AG09309 (cell line): ENCODE measurements around the gene ATXN10.

Experiments
- DNase-seq: peaks from one replicate; pipeline ENCODE4 v3.0.0-alpha.2; 2010; ENCODE audit warnings: low read depth
- H3K4me3 ChIP-seq: 2 replicates; pipeline ENCODE4 v1.5.1; 2011; ENCODE audit warnings: mild to moderate bottlenecking, low read depth, low read length, moderate library complexity; ENCODE audit not compliant: control insufficient read depth
- TF ChIP-seq, protein P1 (sequence below): IDR thresholded peaks from 2 replicates; pipeline ENCODE4 v1.5.1; 2011; ENCODE audit warnings: mild to moderate bottlenecking, low read depth, low read length, inconsistent platforms; ENCODE audit not compliant: insufficient read depth, control insufficient read depth; ENCODE audit errors: missing control alignments

Gene ATXN10

DNA sequence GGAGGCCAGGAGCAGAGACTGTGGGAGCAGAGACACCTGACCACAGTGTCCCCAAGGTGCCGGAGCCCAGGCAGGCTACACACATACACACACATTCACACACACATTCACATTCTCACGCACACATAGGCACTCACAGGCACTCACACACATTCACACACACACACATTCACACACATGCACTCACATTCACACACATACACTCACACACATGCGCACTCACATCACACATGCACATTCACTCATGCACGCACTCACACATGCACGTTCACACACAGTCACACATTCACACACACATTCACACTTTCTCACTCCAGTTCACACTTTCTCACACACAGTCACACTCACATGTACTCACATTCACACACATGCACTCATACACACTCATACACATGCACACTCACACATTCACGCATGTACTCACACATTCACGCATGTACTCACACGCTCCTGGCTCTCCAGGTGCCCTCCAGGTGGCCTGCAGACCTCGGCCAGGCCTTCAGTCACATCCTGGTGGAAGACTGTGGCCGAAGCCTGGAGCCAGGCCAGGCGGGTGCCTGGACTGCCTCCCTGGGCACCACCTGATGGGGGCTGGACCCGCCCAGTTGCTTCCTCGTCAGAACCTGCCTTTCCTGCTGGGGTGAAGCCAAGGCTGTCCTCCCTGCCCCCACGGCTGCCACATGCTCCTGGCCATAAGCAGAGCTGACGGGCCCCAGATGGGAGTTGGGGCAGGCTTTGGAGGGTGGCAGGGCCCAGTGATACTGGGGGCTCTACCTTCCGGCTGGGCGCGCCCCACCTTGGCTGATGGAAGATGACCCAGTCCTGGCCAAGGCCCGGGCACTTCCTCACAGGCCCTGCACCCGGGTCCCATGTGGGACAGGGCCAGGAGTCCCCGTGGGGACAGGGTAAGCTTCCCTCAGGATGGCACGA is 215.8 kb downstream of the ATXN10 start:
- no peak overlapping the region for H3K4me3 ChIP-seq
- DNase-seq: no peak
- TF ChIP-seq, protein P1, sequence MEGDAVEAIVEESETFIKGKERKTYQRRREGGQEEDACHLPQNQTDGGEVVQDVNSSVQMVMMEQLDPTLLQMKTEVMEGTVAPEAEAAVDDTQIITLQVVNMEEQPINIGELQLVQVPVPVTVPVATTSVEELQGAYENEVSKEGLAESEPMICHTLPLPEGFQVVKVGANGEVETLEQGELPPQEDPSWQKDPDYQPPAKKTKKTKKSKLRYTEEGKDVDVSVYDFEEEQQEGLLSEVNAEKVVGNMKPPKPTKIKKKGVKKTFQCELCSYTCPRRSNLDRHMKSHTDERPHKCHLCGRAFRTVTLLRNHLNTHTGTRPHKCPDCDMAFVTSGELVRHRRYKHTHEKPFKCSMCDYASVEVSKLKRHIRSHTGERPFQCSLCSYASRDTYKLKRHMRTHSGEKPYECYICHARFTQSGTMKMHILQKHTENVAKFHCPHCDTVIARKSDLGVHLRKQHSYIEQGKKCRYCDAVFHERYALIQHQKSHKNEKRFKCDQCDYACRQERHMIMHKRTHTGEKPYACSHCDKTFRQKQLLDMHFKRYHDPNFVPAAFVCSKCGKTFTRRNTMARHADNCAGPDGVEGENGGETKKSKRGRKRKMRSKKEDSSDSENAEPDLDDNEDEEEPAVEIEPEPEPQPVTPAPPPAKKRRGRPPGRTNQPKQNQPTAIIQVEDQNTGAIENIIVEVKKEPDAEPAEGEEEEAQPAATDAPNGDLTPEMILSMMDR: no peak

- H3K4me3 ChIP-seq: no peak overlapping the region
- TF ChIP-seq, protein P1: no peak
- DNase-seq: no peak
These were observed 216.8 kb downstream of the ATXN10 start for GRCh38 chr22:45888221-45889092.

GRCh38 chr22:45889093-45889538 is 217.5 kb downstream of the ATXN10 start:
- TF ChIP-seq, protein P1: no peak
- no peak for DNase-seq
- no peak overlapping the region for H3K4me3 ChIP-seq

DNA sequence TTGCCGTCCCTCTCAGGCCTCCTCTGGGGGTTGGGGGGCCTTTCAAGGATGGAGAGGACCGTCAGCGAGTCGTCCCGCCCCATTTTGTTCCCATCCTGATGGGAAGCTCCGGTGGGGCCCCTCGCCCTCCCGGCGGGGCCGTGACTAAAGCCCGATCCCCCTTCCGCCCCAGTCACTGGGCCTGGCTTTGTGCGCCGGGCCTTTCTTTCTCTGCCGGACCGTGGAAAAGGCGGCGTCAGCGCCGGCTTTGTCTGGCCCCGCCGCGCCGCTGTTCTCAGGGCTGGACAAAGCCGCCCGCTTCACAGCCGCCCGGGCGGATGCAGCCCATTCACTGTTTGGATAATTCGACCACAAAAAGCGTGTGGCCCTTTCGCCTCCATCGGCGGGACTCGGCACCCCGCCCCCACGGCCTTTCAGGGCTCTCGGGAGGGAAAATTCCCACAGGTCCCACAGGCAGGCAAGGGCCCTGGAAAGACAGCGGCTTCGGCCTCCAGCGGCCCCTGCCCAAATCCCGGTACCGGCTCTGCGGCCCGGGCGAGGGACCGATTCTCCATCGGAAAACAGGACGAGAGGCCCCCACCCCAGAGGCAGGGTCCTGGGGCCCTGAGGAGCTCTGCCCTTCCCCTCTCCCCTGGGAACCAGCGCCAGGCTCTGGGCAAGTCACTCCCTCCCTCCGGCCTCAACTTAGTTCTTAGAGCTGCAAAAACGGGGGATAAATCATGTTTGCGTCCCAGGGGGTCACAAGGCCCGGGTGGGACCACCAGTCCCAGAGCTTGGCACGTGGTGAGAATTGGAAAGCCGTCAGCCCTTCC is 218.1 kb downstream of the ATXN10 start:
- TF ChIP-seq, protein P1: no peak
- no peak for DNase-seq
- no peak overlapping the region for H3K4me3 ChIP-seq

DNA sequence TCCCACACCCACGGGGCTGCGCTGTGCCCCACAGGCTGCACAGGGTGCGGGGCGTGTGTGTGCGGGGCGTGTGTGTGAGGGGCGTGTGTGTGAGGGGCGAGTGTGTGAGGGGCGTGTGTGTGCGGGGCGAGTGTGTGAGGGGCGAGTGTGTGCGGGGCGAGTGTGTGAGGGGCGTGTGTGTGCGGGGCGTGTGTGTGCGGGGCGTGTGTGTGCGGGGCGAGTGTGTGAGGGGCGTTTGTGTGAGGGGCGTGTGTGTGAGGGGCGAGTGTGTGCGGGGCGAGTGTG is 218.7 kb downstream of the ATXN10 start:
- DNase-seq: no peak

GRCh38 chr22:45891021-45891421 is 219.4 kb downstream of the ATXN10 start:
- no peak for DNase-seq
- TF ChIP-seq, protein P1: no peak
- no peak overlapping the region for H3K4me3 ChIP-seq

More for the DNA sequence above, 218.7 kb downstream of the ATXN10 start:
- TF ChIP-seq, protein P1: no peak
- no peak overlapping the region for H3K4me3 ChIP-seq
